Measurements from ENCODE around the gene LSP1.

GRCh38 chr11:1832211-1832919 is 20.5 kb upstream of the LSP1 start:
- TF ChIP-seq GATA2 (IDR thresholded peaks at IDR 0.05; ENCODE audit: low read depth, low read length) (no peak), GATA3 (IDR thresholded peaks at IDR 0.05; ENCODE audit: low read depth, low read length) (no peak)
